Nucleus accumbens (tissue), 56 donors: ENCODE results near the gene ESRRA.

Experiments
- DNase-seq, 56 donors: peaks; one replicate each; lab custom pipeline; 2025; lab: John Stamatoyannopoulos, UW

Gene ESRRA

GRCh38 chr11:64342869-64343745 lies 37.8 kb downstream of the ESRRA start:
- DNase-seq, result peak in 4 of 56 donors; percentile 47 to 83 (median 65)

- DNase-seq, result no peak
Measured at GRCh38 chr11:64343767-64344559, 38.6 kb downstream of the ESRRA start.

GRCh38 chr11:64344787-64345186 lies 39.5 kb downstream of the ESRRA start:
- no peak for DNase-seq

GRCh38 chr11:64347193-64347867 lies 42.0 kb downstream of the ESRRA start:
- no peak for DNase-seq

- peak in 2 of 56 donors; percentile 21 to 37 for DNase-seq
Measured at GRCh38 chr11:64348383-64349024, 43.2 kb downstream of the ESRRA start.

- no peak for DNase-seq
Measured at GRCh38 chr11:64349025-64349387, 43.7 kb downstream of the ESRRA start.

GRCh38 chr11:64349404-64349803 lies 44.1 kb downstream of the ESRRA start:
- DNase-seq, result no peak

GRCh38 chr11:64351136-64351631 lies 45.9 kb downstream of the ESRRA start:
- no peak for DNase-seq

- no peak for DNase-seq
Measured at GRCh38 chr11:64352099-64352994, 47.0 kb downstream of the ESRRA start.

- no peak for DNase-seq
Measured at GRCh38 chr11:64352995-64353714, 47.8 kb downstream of the ESRRA start.

GRCh38 chr11:64353715-64354506 lies 48.6 kb downstream of the ESRRA start:
- no peak for DNase-seq

GRCh38 chr11:64355078-64355940 lies 50.0 kb downstream of the ESRRA start:
- DNase-seq, result peak in 47 of 56 donors; percentile 14 to 80 (median 50)

GRCh38 chr11:64356498-64357411 lies 51.4 kb downstream of the ESRRA start:
- DNase-seq, result no peak

GRCh38 chr11:64357446-64357845 lies 52.1 kb downstream of the ESRRA start:
- DNase-seq, result no peak

GRCh38 chr11:64357904-64358535 lies 52.7 kb downstream of the ESRRA start:
- no peak for DNase-seq
